Type B pancreatic cell (in vitro differentiated cells): ENCODE data around the gene PNPLA6. TPM values are rescaled to one million over a fixed set of nuclear protein-coding genes. Genes with fewer than 3 reads are reported as not detected.

Source experiments
- DNase-seq: peaks from one replicate; pipeline ENCODE4 v3.0.0; 2021; ENCODE audit warnings: mixed read lengths; ENCODE audit not compliant: unreplicated experiment; ENCODE audit errors: extremely low spot score
- H3K27ac Mint-ChIP-seq: 2 replicates; pipeline ENCODE4 v1.8.0; 2021; ENCODE audit warnings: mild to moderate bottlenecking, mixed read lengths
- H3K27me3 Mint-ChIP-seq: 2 replicates; pipeline ENCODE4 v1.8.0; 2021; ENCODE audit warnings: mixed read lengths
- H3K36me3 Mint-ChIP-seq: 2 replicates; pipeline ENCODE4 v1.8.0; 2021; ENCODE audit warnings: mixed read lengths
- H3K4me1 Mint-ChIP-seq: one replicate; pipeline ENCODE4 v1.8.0; 2021; ENCODE audit warnings: mixed read lengths; ENCODE audit not compliant: unreplicated experiment
- H3K4me3 Mint-ChIP-seq: 2 replicates; pipeline ENCODE4 v1.8.0; 2021; ENCODE audit warnings: mild to moderate bottlenecking, mixed read lengths
- H3K9me3 Mint-ChIP-seq: 2 replicates; pipeline ENCODE4 v1.8.0; 2021; ENCODE audit warnings: mixed read lengths
- long read RNA-seq: library from polyadenylated mRNA; unstranded; transcript quantifications from one replicate; pipeline ENCODE4 v2.0.0, GENCODE V29; 2020
- total RNA-seq: library from RNA; stranded (reverse); gene quantifications from 2 replicates; pipeline ENCODE4 v1.2.1, GENCODE V29; 2021; ENCODE audit warnings: low replicate concordance
- TF ChIP-seq, protein P1 (sequence below): fragments of 200-600 bp; sonication (generic); conservative IDR thresholded peaks from 2 replicates; pipeline ENCODE4 v1.5.0; 2021; ENCODE audit warnings: antibody characterized with exemption, mild to moderate bottlenecking

Gene PNPLA6
- 84.3 and 86.1 TPM in 2 replicates for total RNA-seq
- long read RNA-seq, partial matches to known transcripts, result 2 of 2 reads
- long read RNA-seq, other reads (novel, unspliced or antisense), result 0 of 2 reads

DNA sequence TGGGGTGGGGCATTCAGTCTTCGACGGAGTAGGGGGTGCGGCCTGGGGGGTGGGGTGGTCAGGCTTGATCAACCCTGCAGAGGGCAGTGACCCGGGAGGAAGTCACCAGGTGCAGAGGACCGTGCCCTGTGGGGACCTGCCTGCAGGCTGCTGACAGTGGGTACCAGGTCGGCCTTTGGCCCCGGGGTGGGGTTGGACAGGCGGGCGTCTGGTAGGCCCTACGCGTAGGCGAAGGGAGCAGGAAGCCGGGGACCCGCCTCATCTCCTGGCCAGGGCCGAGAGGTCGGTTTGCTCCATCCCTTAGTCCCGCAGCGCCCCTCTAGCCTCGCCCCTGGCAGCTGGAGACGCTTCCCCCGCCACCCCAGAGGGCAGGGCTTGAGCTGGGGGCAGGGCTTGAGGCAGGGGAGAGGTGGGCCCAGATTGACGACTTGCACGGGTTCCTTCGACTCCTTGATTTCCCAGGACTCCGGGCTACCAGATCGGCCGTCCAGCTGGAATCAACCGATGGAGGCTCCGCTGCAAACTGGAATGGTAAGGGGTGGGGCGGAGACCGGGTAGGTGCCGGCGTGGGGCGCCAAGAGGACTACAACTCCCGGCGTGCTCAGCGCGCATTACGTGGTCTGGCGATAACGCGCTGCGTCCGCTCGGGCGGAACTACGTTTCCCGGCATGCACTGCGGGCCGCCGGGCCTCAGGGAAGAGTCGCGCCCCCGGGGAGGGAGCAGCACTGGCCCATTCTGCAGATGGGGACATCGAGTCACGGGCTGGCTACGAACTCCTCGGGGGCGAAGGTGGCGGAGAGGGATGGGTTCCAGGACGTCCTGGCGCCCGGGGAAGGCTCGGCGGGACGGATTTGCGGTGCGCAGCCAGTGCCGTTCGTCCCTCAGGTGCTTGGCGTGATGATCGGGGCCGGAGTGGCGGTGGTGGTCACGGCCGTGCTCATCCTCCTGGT, at the start of gene PNPLA6:
TSS of gene PNPLA6 (plus strand) at position 671 of the 951 bp plus-strand sequence. CDS start at position 743, 72 bp downstream.
- peaks cover 4% of the 10 kb centered on the region for H3K4me1 Mint-ChIP-seq

DNA sequence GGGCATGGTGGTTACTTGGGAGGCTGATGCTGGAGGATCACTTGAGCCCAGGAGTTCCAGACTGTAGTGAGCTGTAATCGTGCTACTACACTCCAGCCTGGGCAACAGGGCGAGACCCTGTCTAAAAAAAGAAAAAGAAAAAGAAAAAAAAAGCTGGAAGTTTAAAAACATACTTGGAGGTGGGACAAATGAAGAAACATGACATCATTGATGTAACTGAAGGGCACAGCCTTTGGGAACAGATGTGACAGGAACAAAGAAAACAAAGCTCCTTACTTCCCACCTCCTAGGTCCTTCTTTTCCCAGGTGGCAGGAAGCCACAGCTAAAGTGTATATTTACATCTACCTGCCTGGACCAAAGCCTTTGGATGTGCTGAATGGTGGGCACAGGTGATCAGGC, 48.6 kb upstream of the PNPLA6 start:
- Mint-ChIP-seq H3K36me3 (peaks cover 3% of the 10 kb centered on the region), H3K27ac (peak overlapping the region; percentile 48), H3K4me3 (peak overlapping the region; percentile 58), H3K9me3 (no peaks in the 10 kb centered on the region), H3K27me3 (no peaks in the 10 kb centered on the region), H3K4me1 (peaks cover 12% of the 10 kb centered on the region)
- TF ChIP-seq, protein P1, sequence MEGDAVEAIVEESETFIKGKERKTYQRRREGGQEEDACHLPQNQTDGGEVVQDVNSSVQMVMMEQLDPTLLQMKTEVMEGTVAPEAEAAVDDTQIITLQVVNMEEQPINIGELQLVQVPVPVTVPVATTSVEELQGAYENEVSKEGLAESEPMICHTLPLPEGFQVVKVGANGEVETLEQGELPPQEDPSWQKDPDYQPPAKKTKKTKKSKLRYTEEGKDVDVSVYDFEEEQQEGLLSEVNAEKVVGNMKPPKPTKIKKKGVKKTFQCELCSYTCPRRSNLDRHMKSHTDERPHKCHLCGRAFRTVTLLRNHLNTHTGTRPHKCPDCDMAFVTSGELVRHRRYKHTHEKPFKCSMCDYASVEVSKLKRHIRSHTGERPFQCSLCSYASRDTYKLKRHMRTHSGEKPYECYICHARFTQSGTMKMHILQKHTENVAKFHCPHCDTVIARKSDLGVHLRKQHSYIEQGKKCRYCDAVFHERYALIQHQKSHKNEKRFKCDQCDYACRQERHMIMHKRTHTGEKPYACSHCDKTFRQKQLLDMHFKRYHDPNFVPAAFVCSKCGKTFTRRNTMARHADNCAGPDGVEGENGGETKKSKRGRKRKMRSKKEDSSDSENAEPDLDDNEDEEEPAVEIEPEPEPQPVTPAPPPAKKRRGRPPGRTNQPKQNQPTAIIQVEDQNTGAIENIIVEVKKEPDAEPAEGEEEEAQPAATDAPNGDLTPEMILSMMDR, result no peak
- DNase-seq, result no peak

More for the DNA sequence above, at the start of gene PNPLA6:
- Mint-ChIP-seq H3K27ac (peak within 1 kb of the TSS; percentile 94), H3K9me3 (no peaks in the 10 kb centered on the region), H3K36me3 (peaks cover 4% of the 10 kb centered on the region), H3K27me3 (no peaks in the 10 kb centered on the region), H3K4me3 (peak within 1 kb of the TSS; percentile 97)
- peak; percentile 95 for DNase-seq
- TF ChIP-seq, protein P1, result no peak

DNA sequence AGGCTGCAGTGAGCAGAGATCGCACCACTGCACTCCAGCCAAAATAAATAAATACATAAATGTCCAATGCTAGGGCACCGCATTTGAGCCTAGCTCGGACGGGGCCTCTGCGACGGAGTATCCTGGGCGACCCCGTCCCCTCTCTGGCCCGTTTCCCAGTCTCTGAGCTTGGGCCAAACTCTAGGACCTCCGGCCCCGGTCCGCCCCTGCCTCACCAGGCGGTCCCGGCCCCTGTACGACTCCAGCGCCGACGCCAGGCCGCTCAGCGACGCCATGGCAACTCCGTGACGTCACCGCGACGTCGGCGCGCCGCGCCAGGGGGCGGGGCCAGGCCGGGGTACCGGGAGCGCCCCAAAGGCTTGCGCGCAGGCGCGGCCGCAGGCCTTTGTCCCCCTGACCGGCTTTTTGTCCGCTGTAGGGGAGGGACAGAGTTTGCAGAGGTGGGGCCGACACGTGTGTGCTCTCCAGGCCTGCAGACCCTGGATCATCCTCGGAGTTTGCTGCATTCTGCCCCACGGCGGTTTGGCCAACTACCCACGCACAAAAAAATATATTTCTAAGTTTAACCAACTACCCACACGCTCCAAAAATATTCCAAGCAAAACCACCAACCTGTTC, 46.7 kb upstream of the PNPLA6 start, which contains the start of gene PEX11G:
TSS of gene PEX11G (minus strand) at position 300 of the 618 bp plus-strand sequence. CDS start at position 275, 25 bp downstream.
- Mint-ChIP-seq H3K27me3 (no peaks in the 10 kb centered on the region), H3K4me3 (peak within 1 kb of the TSS; percentile 87), H3K4me1 (peaks cover 7% of the 10 kb centered on the region), H3K27ac (peak within 1 kb of the TSS; percentile 93), H3K36me3 (peaks cover 3% of the 10 kb centered on the region), H3K9me3 (no peaks in the 10 kb centered on the region)
- TF ChIP-seq, protein P1, result no peak
- peak; percentile 97 for DNase-seq

DNA sequence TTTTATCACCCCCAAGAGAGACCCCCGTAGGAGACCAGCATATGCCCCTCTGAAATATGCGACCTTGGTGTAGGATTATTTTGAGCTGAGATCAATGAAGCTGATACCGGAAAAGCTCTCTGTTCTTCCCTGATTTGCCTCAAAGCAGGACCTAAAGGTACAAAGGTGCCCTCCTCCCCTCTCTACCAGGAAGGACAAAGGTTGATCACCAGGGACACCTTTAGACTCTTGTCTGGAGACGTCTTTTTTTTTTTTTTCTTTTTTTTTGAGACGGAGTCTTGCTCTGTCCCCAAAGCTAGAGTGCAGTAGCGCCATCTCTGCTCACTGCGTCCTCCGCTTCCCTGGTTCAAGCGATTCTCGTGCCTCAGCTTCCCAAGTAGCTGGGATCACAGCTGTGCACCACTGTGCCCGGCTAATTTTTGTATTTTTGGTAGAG, 45.9 kb upstream of the PNPLA6 start:
- Mint-ChIP-seq H3K27ac (peak overlapping the region; percentile 93), H3K4me1 (peaks cover 7% of the 10 kb centered on the region), H3K36me3 (peaks cover 3% of the 10 kb centered on the region), H3K27me3 (no peaks in the 10 kb centered on the region), H3K4me3 (peak overlapping the region; percentile 87), H3K9me3 (no peaks in the 10 kb centered on the region)
- TF ChIP-seq, protein P1, result no peak
- no peak for DNase-seq

DNA sequence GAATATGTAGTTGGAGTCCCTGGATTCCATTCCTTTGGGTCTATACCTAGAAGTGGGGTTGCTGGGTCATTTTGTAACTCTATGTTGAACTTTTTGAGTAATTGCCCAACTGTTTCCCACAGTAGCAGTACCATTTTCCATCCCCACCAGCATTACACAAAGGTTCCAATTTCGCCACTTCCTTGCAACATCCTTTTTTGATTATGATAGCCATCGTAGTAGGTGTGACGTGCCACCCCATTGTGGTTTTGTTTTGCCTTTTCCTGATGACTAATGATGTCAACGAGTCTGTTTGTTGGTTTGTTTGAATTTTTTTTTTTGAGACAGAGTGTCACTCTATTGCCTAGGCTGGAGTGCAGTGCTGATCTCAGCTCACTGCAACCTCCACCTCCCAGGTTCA, 43.4 kb upstream of the PNPLA6 start:
- Mint-ChIP-seq H3K27me3 (peaks cover 5% of the 10 kb centered on the region), H3K27ac (no peak overlapping the region), H3K9me3 (no peaks in the 10 kb centered on the region), H3K4me3 (no peak overlapping the region), H3K4me1 (peaks cover 7% of the 10 kb centered on the region), H3K36me3 (peaks cover 3% of the 10 kb centered on the region)
- TF ChIP-seq, protein P1, result no peak
- DNase-seq, result no peak
